ENCODE results near the gene VPS33A.

VPS33A gene

DNA sequence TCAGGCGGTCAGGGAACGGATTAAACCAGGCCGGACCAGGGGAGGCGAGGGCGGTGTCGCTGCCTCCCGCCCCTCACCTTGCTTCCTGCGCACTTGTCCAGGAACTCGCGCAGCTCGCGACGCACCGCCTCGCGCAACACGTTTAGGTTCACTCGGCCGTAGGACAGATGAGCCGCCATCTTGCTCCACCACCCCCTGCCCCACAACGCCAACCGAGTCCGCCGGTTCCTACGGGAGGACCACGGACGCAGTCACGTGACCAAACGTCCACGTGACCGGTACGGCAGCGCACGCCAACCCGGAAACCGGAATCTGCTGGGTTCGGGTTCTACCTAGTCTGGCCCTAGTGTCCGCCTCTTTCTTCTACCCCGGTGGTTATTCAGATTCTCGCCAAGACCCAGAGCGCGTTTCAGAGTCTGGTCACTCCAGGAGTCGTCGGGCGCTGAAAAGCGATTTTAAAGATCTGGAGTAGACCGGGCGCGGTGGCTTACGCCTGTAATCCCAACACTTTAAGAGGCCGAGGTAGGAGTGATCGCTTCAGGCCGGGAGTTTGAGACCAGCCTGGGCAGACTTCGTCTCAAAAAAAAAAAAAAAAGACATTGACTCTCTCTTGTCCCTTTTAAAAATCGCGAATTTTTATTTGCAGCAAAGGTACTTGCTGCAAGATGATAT lies at the start of gene VPS33A:
VPS33A (minus strand) TSS at position 265 of the 672 bp plus-strand sequence; CDS start at position 179, 86 bp downstream.
- Histone ChIP-seq H3K9ac (ENCODE audit: low read depth, low read length) (peak within 1 kb of the TSS; percentile 82), H3K4me1 (ENCODE audit: insufficient read depth, low read length) (no peaks in the 10 kb centered on the region), H3K36me3 (ENCODE audit: insufficient read depth, low read length) (peaks cover 2% of the 10 kb centered on the region; the same call in 1 of the 2 replicates), H3K9me3 (ENCODE audit: control insufficient read depth, insufficient read depth, low read length) (no peaks in the 10 kb centered on the region)

DNA sequence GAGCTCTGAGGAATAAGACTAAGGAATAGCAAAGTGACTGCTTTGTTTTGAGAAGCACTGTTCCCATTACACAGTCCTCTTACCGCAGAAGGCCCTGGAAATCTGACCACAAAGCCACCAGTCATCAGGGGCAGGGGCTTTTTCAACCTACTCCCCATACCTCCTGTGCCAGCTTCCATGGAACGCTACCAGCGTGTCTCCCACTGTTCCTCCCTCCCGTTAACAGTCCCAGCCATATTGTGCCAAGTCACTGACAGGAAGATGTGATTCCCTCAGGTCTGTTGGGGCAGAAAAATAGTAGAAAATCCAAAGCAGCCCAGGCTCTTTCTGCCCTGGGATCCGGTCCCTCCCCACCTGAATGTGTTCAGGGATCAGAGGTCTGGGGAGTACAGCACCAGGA lies 46.6 kb upstream of the VPS33A start:
- Histone ChIP-seq H3K9ac (ENCODE audit: low read depth, low read length) (no peak overlapping the region), H3K36me3 (ENCODE audit: insufficient read depth, low read length) (peaks cover 3% of the 10 kb centered on the region; the same call in 1 of the 2 replicates), H3K9me3 (ENCODE audit: control insufficient read depth, insufficient read depth, low read length) (no peaks in the 10 kb centered on the region), H3K4me1 (ENCODE audit: insufficient read depth, low read length) (no peaks in the 10 kb centered on the region)

DNA sequence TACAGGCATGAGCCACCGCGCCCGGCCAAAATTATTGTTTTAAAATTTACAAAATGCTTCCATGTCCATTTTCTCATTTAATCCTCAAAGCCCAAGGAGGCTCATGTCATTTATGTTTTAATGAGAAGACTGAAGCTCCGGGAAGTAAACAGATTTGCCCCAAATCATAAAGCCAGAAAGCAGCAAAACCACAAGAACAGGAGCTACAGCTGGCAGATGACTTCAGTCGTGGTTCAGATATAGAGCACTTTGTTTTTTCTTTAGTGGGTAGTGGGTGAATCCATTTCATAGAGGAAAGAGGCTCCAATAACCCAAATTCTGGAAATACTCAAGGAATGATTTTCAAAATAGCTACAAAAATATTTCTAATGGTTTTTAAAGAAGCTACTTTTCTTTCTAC lies 45.4 kb upstream of the VPS33A start:
- Histone ChIP-seq H3K4me1 (ENCODE audit: insufficient read depth, low read length) (no peaks in the 10 kb centered on the region), H3K9me3 (ENCODE audit: control insufficient read depth, insufficient read depth, low read length) (no peaks in the 10 kb centered on the region), H3K36me3 (ENCODE audit: insufficient read depth, low read length) (peaks cover 4% of the 10 kb centered on the region; the same call in 1 of the 2 replicates), H3K9ac (ENCODE audit: low read depth, low read length) (no peak overlapping the region)

DNA sequence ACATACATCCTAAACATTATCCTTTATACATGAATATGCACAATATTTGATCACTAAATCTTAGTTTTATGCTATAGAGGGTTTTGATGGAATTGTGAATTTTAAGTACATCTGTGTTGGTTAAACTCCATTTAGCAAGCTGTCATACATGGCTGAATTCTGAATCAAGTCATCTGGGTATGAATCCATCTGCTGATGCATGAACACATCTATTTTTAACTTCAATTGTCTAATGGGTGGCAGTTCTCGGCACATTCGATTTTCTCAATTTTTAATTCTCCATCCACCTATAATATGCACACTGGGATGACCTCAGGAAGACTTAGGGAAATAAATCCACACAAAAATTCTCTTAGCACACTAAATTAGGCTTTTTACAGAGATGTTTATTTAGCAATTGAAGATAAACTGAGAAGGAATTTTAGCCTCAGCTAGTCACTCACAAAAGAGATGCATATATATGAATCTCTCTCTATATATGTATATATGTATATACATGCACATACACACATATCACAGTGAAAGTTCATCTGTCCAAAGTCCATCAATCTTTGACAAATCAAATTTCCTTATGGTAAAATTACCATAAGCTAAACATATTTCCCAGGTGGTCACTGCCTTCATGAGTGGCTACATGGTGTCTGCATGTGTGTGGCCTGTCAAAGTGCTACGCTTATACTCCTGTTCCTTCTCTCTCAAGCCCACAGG lies 44.5 kb upstream of the VPS33A start:
- Histone ChIP-seq H3K4me1 (ENCODE audit: insufficient read depth, low read length) (no peaks in the 10 kb centered on the region), H3K36me3 (ENCODE audit: insufficient read depth, low read length) (peaks cover 4% of the 10 kb centered on the region; the same call in 1 of the 2 replicates), H3K9me3 (ENCODE audit: control insufficient read depth, insufficient read depth, low read length) (no peaks in the 10 kb centered on the region), H3K9ac (ENCODE audit: low read depth, low read length) (no peak overlapping the region)

DNA sequence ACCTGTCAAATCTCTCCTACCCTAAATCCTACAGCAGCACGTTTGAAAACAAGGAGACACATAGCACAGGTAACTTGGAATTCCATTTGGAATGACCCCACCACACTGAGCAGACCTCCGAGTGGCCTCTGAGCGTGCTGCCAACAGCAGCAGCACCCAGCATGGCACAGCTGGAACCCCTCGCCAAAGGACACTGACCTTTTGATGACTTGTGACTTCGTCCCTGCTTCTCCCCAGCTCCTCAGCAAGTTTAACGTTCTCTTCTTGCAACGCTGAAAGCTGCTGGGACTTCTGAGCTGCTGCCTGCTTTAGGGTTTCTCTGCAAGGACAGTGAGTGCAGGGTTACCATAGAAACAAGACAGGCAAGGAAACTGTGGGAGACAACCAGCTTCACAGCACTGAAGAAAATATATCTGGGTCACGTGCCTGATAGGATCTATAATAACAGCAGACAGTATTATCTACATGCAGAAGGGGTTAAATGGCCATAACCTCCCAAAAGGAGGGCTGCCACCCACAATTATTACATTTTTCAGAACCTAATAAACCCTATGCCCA lies 43.3 kb upstream of the VPS33A start:
- no peak overlapping the region for H3K9ac ChIP-seq (ENCODE audit: low read depth, low read length)

DNA sequence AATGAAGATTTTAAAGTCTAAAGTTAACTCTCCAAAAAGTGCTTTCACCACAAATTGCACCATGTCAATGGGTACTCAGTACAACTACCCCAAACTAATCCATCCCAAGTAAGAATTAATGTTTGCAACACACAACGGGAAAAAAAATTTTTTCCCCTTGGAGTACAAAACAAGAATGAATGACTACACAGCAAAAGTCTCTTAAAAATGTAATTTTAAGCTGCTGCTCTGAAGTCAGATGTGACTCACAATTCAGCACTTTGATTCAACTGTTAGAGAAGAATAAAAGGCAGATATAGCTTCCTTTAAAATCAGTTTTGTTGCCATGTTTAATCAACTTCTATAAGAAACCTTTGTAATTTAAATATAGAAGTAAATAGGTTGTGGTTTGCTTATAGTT lies 42.5 kb upstream of the VPS33A start:
- Histone ChIP-seq H3K36me3 (ENCODE audit: insufficient read depth, low read length) (peaks cover 8% of the 10 kb centered on the region; the same call in 1 of the 2 replicates), H3K9ac (ENCODE audit: low read depth, low read length) (no peak overlapping the region), H3K4me1 (ENCODE audit: insufficient read depth, low read length) (no peaks in the 10 kb centered on the region), H3K9me3 (ENCODE audit: control insufficient read depth, insufficient read depth, low read length) (no peaks in the 10 kb centered on the region)

More for the DNA sequence above, 43.3 kb upstream of the VPS33A start:
- peaks cover 8% of the 10 kb centered on the region; the same call in 1 of the 2 replicates for H3K36me3 ChIP-seq (ENCODE audit: insufficient read depth, low read length)
- H3K9me3 ChIP-seq (ENCODE audit: control insufficient read depth, insufficient read depth, low read length) = no peaks in the 10 kb centered on the region
- no peaks in the 10 kb centered on the region for H3K4me1 ChIP-seq (ENCODE audit: insufficient read depth, low read length)

DNA sequence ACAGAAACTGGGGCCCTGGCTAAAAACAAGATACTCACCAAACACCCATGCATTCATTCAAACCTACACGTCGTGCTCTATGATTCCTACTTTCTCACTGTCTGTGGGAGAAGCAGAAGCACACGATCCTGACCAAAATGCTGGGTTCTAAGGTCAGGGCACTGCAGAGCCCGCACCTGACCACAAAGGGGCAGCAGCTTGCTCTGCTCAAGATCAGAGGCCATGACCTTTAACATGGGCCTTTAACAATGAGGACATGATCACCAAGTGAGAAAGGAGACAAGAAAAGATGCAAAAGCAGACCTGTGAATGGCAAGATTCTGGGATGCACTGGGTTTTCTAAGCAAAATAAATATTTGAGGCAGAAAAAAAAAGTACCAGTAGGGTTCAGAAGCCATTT lies 40.1 kb upstream of the VPS33A start:
- H3K9ac ChIP-seq (ENCODE audit: low read depth, low read length) = no peak overlapping the region
- peaks cover 8% of the 10 kb centered on the region; the same call in 1 of the 2 replicates for H3K36me3 ChIP-seq (ENCODE audit: insufficient read depth, low read length)
- no peaks in the 10 kb centered on the region for H3K9me3 ChIP-seq (ENCODE audit: control insufficient read depth, insufficient read depth, low read length)
- no peaks in the 10 kb centered on the region for H3K4me1 ChIP-seq (ENCODE audit: insufficient read depth, low read length)

DNA sequence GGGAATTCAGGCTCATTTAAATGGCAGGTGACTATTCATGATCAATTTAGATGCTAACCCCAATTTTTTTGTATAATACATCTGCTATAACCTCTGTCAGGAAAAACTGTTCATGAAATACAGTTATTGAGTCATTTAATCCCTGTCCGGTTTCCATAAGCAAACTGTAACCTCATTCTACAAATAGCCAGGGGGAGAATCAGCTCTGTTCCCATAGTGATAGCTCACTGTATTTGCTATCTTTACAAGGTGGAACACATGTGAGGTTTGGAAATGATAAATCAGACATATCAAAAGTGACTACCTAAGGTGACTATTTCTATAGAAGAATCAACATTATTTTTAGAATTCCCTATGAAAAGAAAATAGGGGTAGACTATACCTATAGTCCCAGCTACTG lies 38.6 kb upstream of the VPS33A start:
- Histone ChIP-seq H3K9ac (ENCODE audit: low read depth, low read length) (no peak overlapping the region), H3K9me3 (ENCODE audit: control insufficient read depth, insufficient read depth, low read length) (no peaks in the 10 kb centered on the region), H3K4me1 (ENCODE audit: insufficient read depth, low read length) (no peaks in the 10 kb centered on the region), H3K36me3 (ENCODE audit: insufficient read depth, low read length) (peaks cover 8% of the 10 kb centered on the region; the same call in 1 of the 2 replicates)

DNA sequence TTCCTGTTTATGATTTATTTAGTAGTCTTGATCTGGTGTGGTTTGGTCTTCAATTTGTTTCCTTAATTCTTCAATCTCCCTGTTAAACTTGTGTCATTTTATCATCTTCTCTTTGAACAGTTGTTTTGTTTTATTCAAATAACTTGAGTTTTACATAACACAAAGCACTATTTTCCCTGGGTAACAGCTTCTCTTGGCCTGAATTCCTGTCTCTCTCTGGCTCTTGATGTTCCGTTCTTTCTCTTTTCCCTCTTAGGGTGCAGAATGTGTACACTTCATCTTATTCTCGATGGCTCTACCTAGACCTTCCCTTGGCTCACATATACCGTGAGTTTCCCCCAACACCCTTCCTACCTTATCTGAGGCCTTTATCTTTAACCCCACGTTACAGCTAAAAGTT lies 36.8 kb upstream of the VPS33A start:
- Histone ChIP-seq H3K36me3 (ENCODE audit: insufficient read depth, low read length) (peaks cover 6% of the 10 kb centered on the region; the same call in 1 of the 2 replicates), H3K9ac (ENCODE audit: low read depth, low read length) (no peak overlapping the region), H3K9me3 (ENCODE audit: control insufficient read depth, insufficient read depth, low read length) (no peaks in the 10 kb centered on the region), H3K4me1 (ENCODE audit: insufficient read depth, low read length) (no peaks in the 10 kb centered on the region)

DNA sequence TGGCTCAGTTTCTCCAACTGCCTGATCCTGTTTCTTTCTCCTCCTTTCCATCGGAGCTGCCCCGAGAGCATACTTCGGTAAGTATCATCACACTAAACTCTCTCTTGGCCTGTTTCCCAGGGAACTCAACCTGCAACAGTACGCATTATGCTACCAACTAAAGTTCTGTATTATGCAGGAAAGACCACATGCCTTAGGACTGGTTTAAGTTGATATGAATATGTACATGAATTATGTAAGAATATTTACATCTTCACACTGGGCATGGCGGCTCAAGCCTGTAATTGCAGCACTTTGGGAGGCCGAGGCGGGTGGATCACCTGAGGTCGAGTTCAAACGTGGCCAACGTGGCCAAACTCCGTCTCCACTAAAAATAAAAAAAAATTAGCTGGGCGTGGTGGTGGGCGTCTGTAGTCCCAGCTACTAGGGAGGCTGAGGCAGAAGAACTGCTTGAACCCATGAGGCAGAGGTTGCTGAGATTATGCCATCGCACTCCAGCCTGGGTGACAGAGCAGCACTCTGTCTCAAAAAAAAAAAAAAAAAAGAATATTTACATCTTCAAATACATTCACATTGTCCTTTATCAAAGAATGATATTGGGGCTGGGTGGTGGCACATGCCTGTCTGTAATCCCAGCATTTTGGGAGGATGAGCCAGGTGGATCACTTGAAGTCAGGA lies 31.9 kb upstream of the VPS33A start:
- H3K36me3 ChIP-seq (ENCODE audit: insufficient read depth, low read length) = no peaks in the 10 kb centered on the region
- no peaks in the 10 kb centered on the region for H3K9me3 ChIP-seq (ENCODE audit: control insufficient read depth, insufficient read depth, low read length)
- no peak overlapping the region for H3K9ac ChIP-seq (ENCODE audit: low read depth, low read length)
- no peaks in the 10 kb centered on the region for H3K4me1 ChIP-seq (ENCODE audit: insufficient read depth, low read length)

DNA sequence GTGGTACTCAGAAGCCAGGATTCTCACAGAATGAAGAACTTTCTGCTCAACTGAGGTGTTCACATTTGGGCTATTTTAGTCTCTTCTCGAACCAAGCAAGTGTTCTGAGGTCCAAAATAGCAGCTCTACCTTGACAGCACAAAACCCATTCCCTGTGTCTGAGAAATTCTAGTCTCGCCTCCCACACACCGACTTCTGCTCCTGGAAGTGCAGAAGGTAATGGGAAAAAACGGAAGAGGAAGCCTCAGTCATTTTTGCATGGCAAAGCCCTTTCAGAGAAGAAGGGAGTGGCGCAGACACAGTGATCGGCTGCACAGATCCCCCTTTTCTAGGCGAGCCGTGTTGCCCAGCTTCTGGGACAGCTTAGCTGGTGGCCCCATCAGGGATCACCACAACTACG lies 31.2 kb upstream of the VPS33A start:
- Histone ChIP-seq H3K9ac (ENCODE audit: low read depth, low read length) (no peak overlapping the region), H3K36me3 (ENCODE audit: insufficient read depth, low read length) (no peaks in the 10 kb centered on the region), H3K4me1 (ENCODE audit: insufficient read depth, low read length) (no peaks in the 10 kb centered on the region), H3K9me3 (ENCODE audit: control insufficient read depth, insufficient read depth, low read length) (no peaks in the 10 kb centered on the region)

DNA sequence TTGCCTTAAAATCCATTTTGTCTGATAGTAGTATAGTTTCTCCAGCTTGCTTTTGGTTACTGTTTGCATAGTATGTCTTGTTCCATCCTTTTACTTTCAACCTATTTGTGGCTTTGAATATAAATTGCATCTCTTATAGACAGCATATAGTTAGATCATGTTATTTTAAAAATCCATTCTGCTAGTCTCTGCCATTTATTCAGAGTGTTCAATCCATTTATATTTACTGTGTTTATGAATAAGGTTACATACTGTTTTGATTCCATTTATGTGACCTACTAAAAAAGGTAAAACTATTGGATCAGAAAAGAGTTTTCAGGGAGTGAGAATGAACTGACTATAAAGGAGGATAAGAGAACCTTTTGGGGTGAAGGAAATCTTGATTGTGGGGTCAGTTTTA lies 29.6 kb upstream of the VPS33A start:
- no peaks in the 10 kb centered on the region for H3K9me3 ChIP-seq (ENCODE audit: control insufficient read depth, insufficient read depth, low read length)
- H3K9ac ChIP-seq (ENCODE audit: low read depth, low read length) = no peak overlapping the region
- no peaks in the 10 kb centered on the region for H3K4me1 ChIP-seq (ENCODE audit: insufficient read depth, low read length)
- no peaks in the 10 kb centered on the region for H3K36me3 ChIP-seq (ENCODE audit: insufficient read depth, low read length)

DNA sequence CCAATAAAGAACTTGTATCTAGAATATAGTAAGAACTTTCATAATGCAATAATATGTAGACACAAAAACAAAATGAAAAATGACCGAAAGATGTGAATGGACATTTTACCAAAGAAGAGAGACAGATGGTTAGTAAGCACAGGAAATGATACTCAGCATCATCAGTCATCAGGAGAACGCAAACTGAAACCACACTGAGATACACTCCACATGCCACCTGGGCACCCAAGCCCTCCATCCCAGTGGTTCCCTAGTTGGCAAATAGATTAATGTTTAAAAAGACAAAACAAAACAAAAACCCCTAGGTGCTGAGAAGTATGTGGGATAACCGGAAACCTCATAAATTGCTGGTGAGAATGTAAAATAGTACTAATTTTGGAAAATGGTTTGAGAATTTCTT lies 26.8 kb upstream of the VPS33A start:
- H3K36me3 ChIP-seq (ENCODE audit: insufficient read depth, low read length) = no peaks in the 10 kb centered on the region
- no peaks in the 10 kb centered on the region for H3K9me3 ChIP-seq (ENCODE audit: control insufficient read depth, insufficient read depth, low read length)
- no peaks in the 10 kb centered on the region for H3K4me1 ChIP-seq (ENCODE audit: insufficient read depth, low read length)
- H3K9ac ChIP-seq (ENCODE audit: low read depth, low read length) = no peak overlapping the region

DNA sequence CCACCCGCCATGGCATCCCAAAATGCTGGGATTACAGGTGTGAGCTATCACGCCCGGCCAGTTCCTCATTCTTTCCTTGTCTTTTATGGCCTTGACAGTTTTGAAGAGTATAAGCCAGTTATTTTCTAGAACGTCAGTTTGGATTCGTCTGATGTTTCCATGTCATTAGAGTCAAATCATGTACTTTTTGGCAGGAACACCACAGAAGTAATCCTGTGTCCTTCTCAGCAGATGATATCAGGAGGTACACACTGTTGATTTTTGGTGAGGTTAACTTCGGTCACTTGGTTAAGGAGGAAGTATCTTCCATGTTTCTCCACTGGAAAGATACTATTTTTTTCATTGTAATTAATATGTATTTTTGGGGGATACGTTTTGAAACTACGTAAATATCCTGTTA lies 25.1 kb upstream of the VPS33A start:
- Histone ChIP-seq H3K36me3 (ENCODE audit: insufficient read depth, low read length) (no peaks in the 10 kb centered on the region), H3K9me3 (ENCODE audit: control insufficient read depth, insufficient read depth, low read length) (no peaks in the 10 kb centered on the region), H3K4me1 (ENCODE audit: insufficient read depth, low read length) (no peaks in the 10 kb centered on the region), H3K9ac (ENCODE audit: low read depth, low read length) (no peak overlapping the region)
